GM13977 (cell line): Measurements from ENCODE around the gene SKAP2.
A peak's percentile ranks its signal among the peaks of the same experiment; 100 is the strongest.

Experiments
- DNase-seq: peaks from one replicate; pipeline ENCODE4 v3.0.0; 2012; ENCODE audit warnings: low spot score
- in situ Hi-C: fragments of 300-500 bp; cut with MboI; formaldehyde crosslinking; loops from one replicate; pipeline ENCODE4 v1.12.0; 2022; ENCODE audit warnings: low sequenced_read_pairs, low pct_unique_long_range_greater_than_20kb, mixed read lengths, inconsistent platforms; ENCODE audit not compliant: unreplicated experiment
- TF ChIP-seq, protein P1 (sequence below): IDR thresholded peaks from 2 replicates; pipeline ENCODE4 v1.5.1; 2012; ENCODE audit warnings: mild to moderate bottlenecking, control low read depth; ENCODE audit not compliant: insufficient read depth; ENCODE audit errors: extremely low read depth, missing control alignments

Gene SKAP2

DNA sequence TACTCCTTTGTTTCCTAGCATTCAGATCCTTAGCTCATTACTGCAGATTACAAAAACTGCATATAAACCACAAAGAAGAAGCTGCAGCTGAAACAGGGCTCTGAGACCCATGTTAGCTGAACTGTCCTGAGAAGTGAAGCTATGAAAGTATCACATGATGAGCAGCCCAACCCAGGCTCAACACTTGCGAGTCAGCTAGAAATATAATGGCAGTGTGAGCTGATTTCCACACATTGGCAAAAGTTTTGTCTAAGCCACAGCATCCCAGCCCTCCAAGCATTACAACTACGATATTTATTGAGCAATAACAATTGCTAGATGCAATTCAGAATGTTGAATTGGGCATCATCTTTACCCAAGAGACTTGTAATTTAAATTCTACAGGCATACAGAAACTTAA is 34.5 kb upstream of the SKAP2 start:
- in situ Hi-C loops: no loop called here
- no peak for DNase-seq
- TF ChIP-seq, protein P1, sequence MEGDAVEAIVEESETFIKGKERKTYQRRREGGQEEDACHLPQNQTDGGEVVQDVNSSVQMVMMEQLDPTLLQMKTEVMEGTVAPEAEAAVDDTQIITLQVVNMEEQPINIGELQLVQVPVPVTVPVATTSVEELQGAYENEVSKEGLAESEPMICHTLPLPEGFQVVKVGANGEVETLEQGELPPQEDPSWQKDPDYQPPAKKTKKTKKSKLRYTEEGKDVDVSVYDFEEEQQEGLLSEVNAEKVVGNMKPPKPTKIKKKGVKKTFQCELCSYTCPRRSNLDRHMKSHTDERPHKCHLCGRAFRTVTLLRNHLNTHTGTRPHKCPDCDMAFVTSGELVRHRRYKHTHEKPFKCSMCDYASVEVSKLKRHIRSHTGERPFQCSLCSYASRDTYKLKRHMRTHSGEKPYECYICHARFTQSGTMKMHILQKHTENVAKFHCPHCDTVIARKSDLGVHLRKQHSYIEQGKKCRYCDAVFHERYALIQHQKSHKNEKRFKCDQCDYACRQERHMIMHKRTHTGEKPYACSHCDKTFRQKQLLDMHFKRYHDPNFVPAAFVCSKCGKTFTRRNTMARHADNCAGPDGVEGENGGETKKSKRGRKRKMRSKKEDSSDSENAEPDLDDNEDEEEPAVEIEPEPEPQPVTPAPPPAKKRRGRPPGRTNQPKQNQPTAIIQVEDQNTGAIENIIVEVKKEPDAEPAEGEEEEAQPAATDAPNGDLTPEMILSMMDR: no peak

DNA sequence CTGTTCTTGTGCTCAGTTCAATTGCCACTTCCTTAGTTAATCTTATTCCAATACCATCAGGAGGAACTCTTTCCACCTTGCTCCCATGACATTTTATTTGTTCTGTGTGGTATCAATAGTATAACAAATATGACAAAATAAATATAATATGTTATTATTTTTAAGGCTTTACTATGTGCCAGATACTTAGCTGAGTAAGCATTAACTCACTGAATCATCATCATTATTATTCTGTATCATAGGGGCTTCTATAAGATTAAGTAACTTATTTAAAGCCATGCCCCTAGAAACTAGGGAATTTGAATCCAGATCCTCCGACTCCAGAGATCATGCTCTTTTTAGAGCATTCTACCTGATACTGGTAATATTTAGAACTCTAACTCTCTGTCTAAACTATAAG is 33.5 kb upstream of the SKAP2 start:
- TF ChIP-seq, protein P1: no peak
- in situ Hi-C loops: no loop called here
- no peak for DNase-seq

DNA sequence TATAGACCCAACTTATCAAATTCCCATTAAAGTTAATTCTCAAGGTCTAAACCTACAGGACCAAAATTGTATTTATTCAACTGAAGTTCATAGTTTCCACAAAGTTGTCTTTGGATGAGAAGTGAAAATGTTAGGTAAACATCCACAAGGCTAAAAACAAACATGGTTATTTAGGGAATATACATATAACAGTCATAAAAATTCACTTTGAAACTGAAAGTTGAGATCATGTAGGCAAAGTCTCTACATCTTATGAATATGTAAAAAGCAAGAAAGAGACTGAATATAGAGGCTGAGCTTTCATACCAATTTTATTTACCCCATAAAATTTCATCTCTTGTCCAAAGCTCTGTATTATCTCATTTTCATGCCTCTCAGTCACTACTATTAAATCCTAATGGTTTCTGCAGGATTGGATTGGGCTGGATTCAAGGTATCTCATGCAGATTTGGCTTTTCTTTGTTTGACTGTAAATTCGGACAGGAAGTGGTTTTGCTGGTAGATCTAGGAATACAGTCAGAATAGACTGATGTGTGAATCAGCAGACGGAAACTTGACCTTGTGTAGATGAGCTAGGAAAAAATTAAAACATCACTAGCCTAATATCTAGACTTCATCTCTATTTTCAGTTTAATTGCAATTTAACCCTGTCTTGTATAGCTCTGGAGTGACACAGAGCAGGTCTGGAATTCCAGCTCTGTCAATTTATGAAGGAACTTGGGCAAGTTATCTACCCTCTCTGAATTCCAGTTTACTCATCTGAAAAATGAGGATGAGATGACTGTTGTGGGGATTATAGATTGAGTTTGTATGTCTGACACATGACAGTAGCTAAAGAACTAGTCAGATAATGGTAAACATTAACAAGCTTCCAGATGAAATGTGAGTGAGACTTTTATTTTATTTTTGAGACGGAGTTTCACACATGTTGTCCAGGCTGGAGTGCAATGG is 27.3 kb upstream of the SKAP2 start:
- peak; percentile 30 for DNase-seq
- TF ChIP-seq, protein P1: no peak
- in situ Hi-C loops: no loop called here

DNA sequence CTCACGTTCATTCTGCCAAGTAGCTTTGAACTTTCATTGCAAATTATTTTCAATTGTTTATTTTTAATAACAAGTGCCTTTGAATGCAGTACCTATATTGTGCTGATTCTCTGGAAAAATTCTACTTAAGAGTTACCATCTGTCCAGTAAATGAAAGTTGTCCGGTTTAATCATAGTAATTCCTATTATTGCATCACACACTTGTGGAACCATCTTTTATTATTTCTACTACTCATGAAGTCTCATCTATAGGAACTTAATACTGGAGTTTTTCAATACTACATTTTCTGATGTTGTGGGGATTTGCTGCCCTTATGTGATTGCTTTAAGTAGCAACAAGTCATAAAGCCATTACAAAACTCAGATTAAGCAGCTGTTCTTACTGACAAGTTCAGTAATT is 16.5 kb upstream of the SKAP2 start:
- no peak for DNase-seq
- in situ Hi-C loops: no loop called here
- TF ChIP-seq, protein P1: no peak

DNA sequence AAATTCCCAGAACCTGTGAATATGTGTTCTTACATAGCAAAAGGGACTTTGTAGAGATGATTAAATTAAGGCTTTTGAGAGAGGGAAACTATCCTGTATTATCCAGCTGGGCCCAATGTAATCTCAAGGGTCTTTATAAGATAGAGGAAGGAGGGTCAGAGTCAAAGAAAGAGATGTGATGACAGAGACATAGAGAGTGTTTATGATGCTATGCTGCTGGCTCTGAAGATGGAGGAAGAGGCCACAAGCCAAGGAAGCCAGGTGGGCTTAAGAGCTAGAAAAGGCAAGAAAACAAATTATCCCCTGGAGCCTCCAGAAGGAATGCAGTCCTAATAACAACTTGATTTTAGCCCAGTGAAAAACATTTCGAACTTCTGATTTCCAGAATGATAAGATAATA is 15.3 kb upstream of the SKAP2 start:
- no peak for DNase-seq
- in situ Hi-C loops: no loop called here
- TF ChIP-seq, protein P1: no peak

DNA sequence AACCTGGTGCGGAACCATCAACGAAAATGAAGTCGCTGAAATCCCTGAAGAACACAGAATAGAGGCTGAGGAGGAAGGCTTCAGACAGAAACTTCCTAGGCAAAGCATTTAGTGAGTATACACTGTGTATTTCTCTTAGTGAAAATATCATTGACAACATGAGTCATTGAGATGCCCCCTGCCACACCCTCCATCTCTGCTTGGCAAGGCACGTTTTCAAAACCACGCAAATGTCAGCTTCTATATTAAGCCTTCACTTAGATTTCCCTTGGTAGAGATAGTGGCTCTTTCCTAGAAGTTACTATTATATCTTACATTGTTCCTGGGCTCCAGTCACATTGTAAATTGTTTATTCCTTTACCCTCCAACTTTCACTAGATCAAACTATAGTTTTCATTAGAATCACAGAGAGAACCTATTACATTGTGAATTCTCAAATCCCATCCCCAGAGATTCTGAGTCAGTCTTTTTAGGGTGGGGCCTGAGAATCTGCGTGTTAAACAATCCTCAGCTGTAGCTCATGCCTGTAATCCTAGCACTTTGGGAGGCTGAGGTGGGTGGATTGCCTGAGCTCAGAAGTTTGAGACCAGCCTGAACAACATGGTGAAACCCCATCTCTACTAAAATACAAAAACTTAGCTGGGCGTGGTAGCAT is 4.6 kb upstream of the SKAP2 start:
- TF ChIP-seq, protein P1: no peak

More for the DNA sequence above, 4.6 kb upstream of the SKAP2 start:
- no peak for DNase-seq
- in situ Hi-C loops: no loop called here
